GM10847 (cell line): ENCODE data around the gene EED.

ENCODE experiments used
- POLR2A ChIP-seq: IDR thresholded peaks from 2 replicates; pipeline ENCODE4 v1.6.1; 2011; ENCODE audit not compliant: insufficient read length; ENCODE audit errors: extremely low read depth

The EED gene

DNA sequence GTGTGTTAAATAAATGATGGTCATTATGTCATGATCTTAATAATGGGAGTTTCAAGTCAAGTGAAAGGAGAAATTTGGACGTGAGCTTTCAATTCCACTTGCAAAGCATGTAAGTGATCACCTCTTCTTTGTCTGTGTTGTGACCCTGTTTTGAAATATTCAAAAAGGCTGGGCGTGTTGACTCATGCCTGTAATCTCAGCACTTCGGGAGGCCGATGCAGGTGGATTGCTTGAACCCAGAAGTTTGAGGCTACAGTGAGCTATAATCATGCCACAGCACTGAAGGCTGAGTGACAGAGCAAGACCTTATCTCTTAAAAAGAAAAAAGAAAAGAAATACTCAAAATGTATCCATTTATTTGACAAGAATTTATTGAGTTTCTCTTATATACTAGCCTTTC lies 32.9 kb upstream of the EED start:
- TF ChIP-seq POLR2A = no peak

- no peak for TF ChIP-seq POLR2A
Observed at GRCh38 chr11:86212019-86212611, 32.4 kb upstream of the EED start.

- TF ChIP-seq POLR2A = no peak
Observed at GRCh38 chr11:86214710-86215109, 29.8 kb upstream of the EED start.

GRCh38 chr11:86218125-86219084 lies 26.1 kb upstream of the EED start:
- TF ChIP-seq POLR2A = no peak

DNA sequence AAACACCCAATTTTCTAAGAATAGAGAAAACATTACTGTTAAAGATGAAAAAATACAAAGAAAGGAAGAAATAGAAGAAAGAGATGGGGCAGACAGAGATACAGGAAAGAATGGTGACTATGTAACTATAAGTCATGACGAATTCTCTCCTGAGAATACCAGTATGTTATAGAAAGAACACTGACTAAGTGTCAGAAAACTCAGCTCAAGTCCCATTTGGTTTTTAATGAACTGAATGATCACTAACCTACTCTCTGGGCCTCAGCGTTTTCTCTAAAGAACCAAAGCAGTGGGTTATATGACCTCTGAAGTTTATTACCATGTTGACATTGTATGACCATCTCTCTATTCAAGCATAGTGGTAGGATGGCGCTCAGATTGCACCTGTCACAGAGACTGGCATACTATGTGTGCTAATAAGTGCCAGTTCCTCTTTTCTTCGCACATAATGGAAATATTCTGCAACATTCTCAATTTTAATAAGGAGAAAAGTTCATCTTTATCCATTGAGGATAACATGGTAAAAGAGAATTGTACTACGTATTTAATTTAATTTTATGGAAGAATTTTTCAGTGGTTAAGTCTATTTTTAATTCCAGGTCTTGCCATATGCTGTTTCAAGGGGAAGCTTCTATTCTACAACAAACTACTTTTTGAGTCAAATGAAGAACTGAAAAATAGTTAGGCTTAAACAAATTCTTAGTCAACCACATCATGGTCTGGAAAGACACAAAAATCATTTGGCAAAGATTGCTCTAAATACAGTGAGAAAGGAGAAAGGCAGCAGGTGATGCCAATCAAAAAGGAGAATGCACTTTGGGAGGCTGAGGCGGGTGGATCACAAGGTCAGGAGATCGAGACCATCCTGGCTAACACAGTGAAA lies 25.0 kb upstream of the EED start:
- TF ChIP-seq POLR2A = no peak

DNA sequence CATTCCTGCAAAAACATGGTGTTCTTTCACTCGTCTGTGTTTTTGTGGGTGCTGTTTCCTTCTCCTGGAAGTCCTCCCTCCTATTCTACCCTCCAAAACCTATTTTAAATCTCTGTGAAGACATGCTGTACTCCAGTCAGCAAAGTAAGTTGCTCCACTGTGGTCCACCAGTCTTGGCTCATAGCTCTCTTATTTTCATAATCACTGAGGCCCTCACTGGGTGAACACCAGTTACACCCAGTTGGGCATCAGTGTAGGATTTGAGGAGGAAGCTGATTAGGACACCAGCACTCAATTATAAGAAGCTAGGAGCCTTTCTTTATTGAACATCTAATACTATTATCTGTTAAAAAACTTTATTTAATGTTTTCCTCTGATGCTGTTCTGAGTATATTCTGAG lies 23.9 kb upstream of the EED start:
- no peak for TF ChIP-seq POLR2A

DNA sequence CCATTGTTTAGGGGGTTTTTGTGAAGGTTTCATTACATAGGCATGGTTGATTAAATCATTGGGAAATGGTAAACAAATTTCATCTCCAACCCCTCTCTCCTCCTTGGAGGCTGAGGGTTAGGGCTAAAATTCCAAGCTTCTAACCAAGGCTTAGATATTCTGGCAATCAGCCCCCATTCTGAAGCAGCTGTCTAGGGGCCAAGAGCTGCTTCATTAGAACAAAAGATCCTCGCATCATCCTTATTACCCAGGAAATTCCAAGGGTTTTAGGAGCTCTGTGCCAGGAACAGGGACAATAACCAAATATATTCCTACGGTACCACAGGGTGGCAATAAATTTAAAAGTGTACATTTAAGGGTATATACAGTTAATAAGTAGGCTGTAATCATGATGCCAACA lies 22.5 kb upstream of the EED start:
- TF ChIP-seq POLR2A = no peak

DNA sequence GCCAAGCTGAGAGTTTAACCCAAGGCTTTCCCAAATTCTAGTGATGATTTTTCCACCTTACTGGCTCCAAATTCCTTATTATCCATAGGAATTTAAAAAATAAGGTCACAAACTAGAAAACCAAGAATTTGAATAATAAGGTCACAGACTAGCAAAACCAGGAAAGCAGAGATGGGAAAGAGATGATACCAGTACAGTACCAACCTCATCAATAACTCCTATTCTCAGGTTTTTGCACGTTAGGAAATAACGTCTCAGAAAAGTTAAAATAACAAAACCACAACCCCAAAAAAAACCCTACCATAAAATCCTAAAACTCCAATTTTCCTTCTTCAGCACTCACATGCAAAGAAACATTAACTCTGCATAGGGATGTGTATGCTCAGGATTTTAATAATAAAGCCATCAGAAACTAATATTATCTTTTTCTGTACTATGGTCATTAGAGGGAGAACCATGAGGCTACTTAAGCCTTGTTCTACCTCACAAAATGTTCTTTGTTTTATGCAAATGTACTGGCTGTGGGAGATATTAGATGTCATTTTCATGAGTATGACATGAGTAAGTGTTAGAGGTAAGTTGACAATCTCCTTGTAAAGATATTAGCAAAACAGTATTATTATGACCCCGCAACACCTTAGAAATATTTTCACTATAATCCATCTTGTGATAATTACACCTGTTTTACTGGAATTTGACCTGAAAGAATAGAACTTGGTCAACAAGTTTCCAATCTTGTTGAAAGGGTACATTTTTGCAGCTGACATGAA lies 16.1 kb upstream of the EED start:
- TF ChIP-seq POLR2A = no peak

DNA sequence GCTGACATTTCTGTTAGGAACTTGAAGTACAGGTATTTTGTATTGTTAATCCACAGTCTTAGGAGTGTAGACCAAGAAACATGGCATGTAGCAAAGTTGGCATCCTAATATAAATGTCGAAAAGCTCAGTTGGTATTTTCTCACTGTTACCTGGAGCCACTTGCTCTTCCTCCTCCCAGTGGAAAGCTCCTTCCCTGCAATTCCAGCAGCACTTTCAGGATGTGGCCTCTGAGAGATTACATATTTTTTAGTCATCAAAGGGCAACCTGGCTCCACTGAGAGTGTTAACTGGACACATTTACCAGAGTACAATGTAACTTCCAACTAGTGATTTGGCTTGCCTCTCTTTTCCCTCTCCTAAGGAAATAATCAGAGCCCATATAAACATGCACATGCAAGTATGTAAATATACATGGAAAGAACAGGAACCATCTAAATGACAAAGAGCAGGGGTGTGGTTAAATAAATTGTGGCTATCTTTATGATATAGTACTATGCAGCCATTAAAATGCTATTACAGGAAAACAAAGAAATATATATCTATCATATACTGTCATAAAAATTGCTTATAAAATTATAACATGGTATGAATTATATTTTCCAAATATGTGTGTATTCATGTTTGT lies 14.3 kb upstream of the EED start:
- no peak for TF ChIP-seq POLR2A

DNA sequence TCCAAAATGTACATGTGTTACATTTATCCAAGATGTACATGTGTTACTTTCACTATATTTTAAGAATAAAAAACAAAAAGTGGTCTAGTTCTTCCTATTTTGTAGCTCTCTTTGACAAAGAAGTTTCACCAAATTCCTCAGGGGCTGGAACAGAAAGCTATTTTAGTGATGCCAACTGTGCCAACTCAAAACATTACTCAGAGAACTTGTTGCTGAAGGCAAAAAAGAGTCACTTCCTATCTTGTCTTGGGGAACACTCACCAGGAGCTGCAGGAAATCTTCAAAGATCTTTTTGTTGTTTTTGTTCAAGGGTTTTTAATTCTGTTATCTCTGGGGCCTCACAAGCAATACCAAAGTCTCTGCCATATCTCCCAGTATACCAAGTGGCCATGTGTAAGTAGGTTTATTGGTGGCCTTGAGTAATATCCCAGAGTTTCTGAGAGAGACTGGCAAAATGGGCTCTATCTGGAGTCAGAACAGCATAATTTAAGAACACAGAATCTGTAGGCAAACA lies 13.6 kb upstream of the EED start:
- no peak for TF ChIP-seq POLR2A

- TF ChIP-seq POLR2A = no peak
Observed at GRCh38 chr11:86232556-86232955, 12.0 kb upstream of the EED start.

DNA sequence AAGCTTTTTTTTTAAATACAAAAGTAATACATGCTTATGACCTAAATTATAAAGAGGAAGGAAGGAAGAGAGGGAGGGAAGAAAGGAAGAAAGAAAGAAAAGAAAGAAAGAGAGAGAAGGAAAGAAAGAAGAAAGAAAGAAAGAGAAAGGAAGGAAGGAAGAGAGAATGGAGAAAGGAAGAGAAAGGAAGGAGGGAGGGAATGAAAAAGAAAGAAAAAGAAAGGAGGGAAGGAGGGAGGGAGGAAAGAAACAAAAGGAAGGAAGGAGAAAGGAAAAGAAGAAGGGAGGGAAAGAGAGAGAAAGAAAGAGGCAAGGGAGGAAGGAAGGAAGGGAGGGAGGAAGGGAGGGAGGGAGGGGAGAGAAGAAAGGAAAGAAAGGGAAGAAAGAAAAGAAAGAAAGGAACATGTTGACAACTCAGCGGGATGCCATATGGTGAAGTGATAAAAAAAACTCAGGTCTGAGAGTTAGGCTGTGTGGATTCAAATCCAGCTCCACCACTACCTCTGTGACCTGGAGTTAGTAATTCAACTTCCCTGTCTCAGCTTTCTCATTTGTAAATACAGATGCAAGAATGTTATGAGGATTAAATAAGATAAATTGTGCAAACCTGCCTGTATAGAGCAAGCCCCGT lies 9.6 kb upstream of the EED start:
- no peak for TF ChIP-seq POLR2A

- no peak for TF ChIP-seq POLR2A
Observed at GRCh38 chr11:86237267-86237804, 7.2 kb upstream of the EED start.
